ENCODE measurements around the gene MKNK1.
A peak's percentile ranks its signal among the peaks of the same experiment; 100 is the strongest.
"Not testable (repeated sequence)": the region's sequence is repeated elsewhere in the genome, so short reads cannot be mapped to it uniquely, and the experiment has no call there.

MKNK1 gene

GRCh38 chr1:46603858-46604549 is at the start of gene MKNK1:
TSS of gene MKNK1 (minus strand) at chr1:46604268. CDS start at chr1:46583327, 20,941 bp downstream.
- DNase-seq (ENCODE audit: low read depth in 1 of 2, low spot score in 1 of 2): peak; percentile 97 to 98

DNA sequence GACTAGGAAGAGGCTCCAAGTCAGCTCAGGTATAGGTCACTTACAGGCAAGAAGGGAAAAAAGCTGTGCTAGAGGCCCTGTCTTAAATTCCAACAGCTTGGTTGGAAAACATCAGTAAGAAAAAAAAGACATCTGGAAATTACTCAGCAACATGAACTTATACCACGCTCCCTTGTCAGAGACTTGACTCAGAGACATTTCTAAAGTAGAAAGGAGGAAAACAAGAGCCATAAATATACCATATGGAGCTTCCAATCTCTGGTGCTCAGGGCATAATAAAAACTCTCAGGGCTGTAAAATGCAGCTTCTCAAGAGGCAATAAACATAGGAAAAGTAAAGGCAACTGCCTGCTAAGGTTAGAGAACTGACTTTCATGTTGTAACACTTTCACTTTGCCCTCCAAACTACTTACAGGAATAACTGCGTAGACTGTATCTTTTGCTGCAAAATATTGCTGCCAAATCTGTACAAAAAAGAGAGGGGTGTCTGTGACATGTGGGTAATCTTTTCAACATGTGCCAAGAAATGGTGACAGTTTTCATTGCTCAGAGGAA is 49.4 kb upstream of the MKNK1 start:
- no peak for DNase-seq (ENCODE audit: low read depth in 1 of 2, low spot score in 1 of 2)

GRCh38 chr1:46652321-46653100 is 48.4 kb upstream of the MKNK1 start:
- DNase-seq (ENCODE audit: low read depth in 1 of 2, low spot score in 1 of 2): no peak

GRCh38 chr1:46651152-46651551 is 47.1 kb upstream of the MKNK1 start:
- DNase-seq (ENCODE audit: low read depth in 1 of 2, low spot score in 1 of 2): not testable (repeated sequence)

DNA sequence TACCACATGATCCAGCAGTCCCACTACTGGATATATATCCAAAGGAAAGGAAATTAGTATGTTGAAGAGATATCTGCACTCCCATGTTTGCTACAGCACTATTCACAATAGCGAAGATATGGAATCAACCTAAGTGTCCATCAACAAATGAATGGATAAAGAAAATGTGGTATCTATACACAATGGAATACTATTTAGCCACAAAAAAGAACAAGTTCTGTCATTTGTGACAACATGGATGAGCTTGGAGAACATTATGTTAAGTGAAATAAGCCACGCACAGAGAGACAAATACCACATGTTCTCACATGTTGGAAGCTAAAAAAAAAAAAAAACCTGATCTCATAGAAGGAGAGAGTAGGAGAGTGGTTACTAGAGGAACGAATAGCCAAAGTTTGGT is 46.4 kb upstream of the MKNK1 start:
- no peak for DNase-seq (ENCODE audit: low read depth in 1 of 2, low spot score in 1 of 2)

DNA sequence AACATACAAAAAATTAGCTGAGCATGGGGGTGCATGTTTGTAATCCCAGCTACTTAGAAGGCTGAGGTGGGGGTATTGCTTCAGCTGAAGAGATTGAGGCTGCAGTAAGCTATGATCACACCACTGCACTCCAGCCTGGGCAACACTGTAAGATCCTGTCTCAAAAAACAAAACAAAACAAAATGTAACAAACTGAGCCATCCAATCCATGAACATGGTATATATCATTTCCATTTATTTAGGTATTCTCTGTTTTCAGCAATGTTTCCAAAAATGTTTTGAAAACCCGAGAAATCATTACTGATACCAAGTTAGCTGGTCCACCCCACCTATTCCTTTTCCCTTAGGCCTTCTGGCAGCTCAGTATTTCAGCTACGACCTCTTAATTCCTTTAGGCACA is 45.7 kb upstream of the MKNK1 start:
- DNase-seq (ENCODE audit: low read depth in 1 of 2, low spot score in 1 of 2): no peak

GRCh38 chr1:46647611-46648010 is 43.5 kb upstream of the MKNK1 start:
- DNase-seq (ENCODE audit: low read depth in 1 of 2, low spot score in 1 of 2): no peak

- no peak for DNase-seq (ENCODE audit: low read depth in 1 of 2, low spot score in 1 of 2)
These were observed 42.8 kb upstream of the MKNK1 start for GRCh38 chr1:46646844-46647243.

GRCh38 chr1:46646331-46646730 is 42.3 kb upstream of the MKNK1 start:
- DNase-seq (ENCODE audit: low read depth in 1 of 2, low spot score in 1 of 2): no peak

DNA sequence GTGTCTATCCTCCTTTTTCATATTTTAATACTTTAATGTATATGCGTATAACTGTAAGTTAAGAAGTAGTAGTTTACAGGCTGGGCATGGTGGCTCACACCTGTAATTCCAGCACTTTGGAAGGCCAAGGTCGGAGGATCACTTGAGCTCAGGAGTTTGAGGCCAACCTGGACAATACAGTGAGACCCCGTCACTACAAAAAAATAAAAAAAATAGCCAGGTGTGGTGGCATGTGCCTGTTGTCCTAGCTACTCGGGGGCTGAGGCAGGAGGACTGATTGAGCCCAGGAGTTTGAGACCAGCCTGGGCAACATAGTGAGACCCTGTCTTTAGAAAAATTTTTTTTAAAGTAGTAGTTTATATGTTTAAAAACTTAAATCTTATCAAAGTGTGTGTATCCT is 41.7 kb upstream of the MKNK1 start:
- no peak for DNase-seq (ENCODE audit: low read depth in 1 of 2, low spot score in 1 of 2)

DNA sequence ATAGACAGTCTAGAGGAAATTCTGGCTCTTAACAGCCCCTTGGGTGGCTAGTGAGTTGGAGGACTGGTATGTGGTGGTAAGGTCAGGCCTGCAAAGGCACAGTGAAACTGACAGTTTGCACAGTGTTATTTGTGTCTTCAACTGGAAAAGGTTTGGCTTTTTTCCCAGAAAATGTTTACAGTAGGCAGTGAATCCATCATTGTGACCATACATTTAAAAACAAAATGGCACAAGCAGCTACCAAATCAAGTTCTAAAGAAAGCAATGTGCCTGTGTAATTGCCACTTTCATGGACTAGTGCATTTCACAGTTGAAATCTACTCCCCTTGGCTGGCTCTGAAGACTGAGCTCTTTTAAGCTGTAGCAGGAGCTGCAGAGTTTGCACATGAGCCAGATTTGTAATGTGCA is 39.3 kb upstream of the MKNK1 start:
- no peak for DNase-seq (ENCODE audit: low read depth in 1 of 2, low spot score in 1 of 2)

DNA sequence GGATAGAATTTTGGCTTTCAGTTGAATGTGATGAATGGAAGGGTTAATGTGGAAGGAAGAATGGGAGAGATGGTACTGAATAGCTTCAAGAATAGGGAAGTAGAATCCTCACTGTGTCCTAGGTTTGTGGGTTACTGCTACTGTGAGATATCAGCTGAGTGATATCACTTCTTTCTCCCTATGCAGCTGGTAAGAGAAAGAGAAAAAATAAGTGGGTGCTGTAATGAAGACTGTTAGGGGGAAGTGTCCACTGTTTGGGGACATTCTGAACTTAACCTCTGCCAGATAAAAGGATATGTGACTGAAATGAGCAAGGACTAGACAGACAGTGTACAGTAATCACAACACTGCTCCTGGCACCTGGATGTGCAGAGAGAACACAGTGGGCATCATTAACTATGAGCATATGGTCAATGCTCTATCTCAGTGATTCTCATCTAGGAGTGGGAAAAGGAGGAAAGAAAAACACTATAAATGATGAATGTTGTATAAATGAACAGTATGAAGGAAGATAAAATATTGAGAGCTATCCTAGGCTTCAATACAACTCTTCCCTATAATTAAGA is 38.1 kb upstream of the MKNK1 start:
- no peak for DNase-seq (ENCODE audit: low read depth in 1 of 2, low spot score in 1 of 2)

DNA sequence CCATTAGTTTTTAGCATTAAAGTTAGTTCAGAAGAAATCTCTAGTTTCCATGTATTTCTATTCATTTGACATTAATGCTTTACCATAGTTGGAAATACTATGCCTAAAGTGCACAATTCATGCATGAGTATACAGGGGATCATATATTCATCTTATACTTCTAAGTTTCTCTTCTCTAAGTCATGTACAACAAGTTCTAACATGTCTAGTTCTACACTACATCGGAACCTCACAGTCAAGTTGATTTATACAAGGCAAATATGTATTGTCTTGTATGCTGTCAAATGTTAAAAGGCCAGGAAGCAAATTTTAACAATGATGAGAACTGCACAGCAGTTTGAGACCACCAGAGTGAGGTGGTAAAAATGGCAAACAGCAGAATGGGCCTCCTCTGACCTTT is 35.5 kb upstream of the MKNK1 start:
- DNase-seq (ENCODE audit: low read depth in 1 of 2, low spot score in 1 of 2): no peak

GRCh38 chr1:46638921-46639320 is 34.9 kb upstream of the MKNK1 start:
- no peak for DNase-seq (ENCODE audit: low read depth in 1 of 2, low spot score in 1 of 2)

DNA sequence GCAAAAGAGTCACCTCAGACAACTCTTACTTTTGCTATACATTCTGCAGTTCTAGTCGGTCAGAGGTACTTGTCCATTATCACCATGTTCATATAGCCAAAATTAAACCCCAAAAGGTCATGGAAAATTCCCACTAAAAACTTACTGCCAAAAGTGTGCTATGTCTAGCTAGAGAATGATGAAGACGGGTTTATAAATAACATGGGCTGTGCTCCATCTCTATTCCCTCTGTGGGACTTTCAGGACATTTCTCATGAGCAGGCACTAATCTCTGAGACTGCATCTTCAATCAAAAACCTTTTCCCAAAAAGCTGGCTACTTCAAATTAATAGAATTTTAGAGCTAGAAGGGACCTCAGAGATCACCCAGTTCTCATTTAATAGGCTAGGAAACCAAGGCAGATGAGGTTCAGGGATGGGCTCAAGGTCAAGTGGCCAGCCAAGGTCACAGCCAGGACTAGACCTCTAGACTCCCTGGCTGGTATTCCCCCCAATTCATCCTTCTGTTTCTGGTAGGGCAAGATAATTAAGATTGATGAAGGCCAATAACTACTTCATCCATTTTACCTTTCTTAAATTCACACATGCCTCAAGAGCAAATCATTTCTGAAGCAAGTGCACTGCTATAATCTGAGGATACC is 33.5 kb upstream of the MKNK1 start:
- no peak for DNase-seq (ENCODE audit: low read depth in 1 of 2, low spot score in 1 of 2)

- DNase-seq (ENCODE audit: low read depth in 1 of 2, low spot score in 1 of 2): no peak
These were observed 31.1 kb upstream of the MKNK1 start for GRCh38 chr1:46635205-46635604.

GRCh38 chr1:46630719-46631118 is 26.7 kb upstream of the MKNK1 start:
- no peak for DNase-seq (ENCODE audit: low read depth in 1 of 2, low spot score in 1 of 2)

- no peak for DNase-seq (ENCODE audit: low read depth in 1 of 2, low spot score in 1 of 2)
These were observed 19.9 kb upstream of the MKNK1 start for GRCh38 chr1:46623743-46624644.

DNA sequence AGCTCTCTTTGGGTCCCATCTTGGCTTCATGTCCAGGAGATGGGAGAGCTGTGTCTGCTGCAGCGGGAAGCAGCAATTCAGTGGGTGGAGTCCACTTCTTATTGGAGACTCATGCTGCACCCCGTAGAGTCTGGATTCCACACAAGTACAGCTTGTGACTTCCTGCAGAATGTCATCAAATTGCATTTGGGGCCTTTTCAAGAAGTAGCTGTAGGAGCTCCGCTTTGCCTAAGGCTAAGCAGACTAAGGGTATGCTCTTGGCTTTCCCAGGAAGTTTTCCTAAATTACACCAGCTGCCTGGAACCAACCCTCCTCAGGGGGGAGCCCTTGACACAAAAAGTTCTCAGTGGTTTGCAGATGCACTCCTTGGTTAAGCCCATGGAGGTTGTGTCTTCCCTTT is 18.3 kb upstream of the MKNK1 start:
- DNase-seq (ENCODE audit: low read depth in 1 of 2, low spot score in 1 of 2): no peak

DNA sequence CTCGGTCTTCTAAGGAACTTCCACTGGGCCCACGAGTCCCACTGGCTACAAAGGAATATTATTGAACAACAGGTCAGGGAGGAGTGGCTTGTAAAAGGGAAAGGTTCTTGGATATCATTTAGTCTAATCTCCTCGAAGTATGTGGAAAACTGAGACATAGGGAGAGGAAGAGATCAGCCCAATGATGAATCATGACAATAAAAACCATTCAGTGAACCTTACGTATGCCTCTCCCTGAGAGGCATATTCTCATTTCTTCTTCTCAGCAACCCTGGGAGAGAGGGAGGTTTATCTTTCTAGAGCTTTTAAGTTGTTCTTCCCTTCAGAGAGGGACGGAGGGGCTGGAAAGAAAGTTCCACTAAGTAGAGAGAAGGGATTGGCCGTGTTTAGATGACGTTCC is 17.9 kb upstream of the MKNK1 start:
- DNase-seq (ENCODE audit: low read depth in 1 of 2, low spot score in 1 of 2): no peak

Measured in stimulated activated CD4-positive, alpha-beta T cell treated with anti-CD3 and anti-CD28 coated beads, Interleukin-15, amount 100 ng/mL, for 1 hour (primary cell).